Suppressor macrophage (primary cell): ENCODE results near the gene NMRK1.

Experiments used
- DNase-seq, 4 experiments: peaks; one replicate each; pipeline ENCODE4 v3.0.0-alpha.2; 2020 to 2022

Gene NMRK1

DNA sequence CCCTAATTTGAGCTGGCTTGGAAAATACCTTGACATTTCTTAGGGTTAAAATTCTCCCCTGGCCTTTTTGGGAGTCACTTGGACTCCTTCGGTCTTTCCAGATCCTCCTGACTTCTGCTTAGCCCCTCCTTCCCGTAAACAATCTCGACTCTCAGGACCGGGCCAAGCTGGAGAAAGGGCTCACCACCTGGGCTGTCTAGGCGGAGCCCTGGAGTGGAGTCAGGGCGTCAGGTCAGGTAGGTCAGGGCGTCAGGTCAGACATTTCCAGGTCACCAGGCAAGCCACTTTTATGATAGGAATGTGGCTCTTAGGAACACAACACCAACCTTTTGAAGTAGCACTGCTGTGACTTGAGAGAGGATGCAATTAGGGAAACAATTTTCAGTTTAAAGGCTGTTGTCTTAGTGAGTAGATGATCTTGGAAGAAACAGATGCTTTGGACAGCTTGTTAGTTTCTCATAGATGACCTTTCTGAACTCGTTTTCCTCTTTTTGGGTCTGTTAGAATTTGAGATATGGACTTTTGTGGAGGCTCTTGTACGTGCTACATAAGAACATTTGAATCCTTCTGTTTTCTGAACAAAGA lies 13.1 kb upstream of the NMRK1 start:
- no peak for DNase-seq

GRCh38 chr9:75096796-75097195 lies 8.8 kb upstream of the NMRK1 start:
- no peak for DNase-seq

- no peak for DNase-seq
Measured at GRCh38 chr9:75092766-75093165, 4.8 kb upstream of the NMRK1 start.

DNA sequence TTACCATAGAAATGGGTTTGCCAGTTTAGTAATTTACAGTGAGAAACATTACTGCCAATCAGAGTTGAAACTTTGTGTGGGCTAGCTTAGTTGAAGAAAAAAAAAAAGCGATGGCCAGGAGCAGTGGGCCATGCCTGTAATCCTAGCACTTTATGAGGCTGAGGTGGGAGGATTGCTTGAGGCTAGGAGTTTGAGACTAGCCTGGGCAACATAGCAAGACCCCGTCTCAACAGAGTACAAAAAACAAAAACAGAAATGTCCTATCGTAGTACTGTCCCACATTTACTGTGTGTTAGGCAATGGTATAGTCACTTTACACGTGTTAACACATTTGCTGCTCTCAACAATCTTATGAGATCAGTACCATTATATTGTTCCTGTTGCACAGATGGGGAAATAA lies 2.6 kb upstream of the NMRK1 start:
- peak in 1 of 4 experiments; percentile 16 for DNase-seq

DNA sequence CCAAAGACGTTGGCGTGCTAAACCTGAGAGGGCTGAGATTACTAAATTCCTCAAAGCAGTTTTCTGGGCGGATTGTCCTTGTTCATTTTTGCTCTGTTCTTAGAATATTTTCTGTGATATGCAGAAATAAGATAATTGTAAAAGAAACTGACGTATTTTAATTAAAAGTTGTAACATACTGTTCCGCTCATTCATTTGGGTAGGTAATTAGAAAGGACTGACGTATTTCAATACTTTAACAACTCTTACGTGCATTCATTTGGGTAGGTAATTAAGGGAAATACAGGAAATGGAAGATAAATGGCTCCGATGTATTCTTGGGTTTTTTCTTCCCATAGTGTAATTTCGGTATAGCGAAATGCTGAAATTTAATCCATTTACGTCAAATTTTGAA lies 1.4 kb upstream of the NMRK1 start:
- DNase-seq, result no peak

- peak; percentile 90 to 95 (median 94) for DNase-seq
Measured at GRCh38 chr9:75088646-75089372, 854 bp upstream of the NMRK1 start.

DNA sequence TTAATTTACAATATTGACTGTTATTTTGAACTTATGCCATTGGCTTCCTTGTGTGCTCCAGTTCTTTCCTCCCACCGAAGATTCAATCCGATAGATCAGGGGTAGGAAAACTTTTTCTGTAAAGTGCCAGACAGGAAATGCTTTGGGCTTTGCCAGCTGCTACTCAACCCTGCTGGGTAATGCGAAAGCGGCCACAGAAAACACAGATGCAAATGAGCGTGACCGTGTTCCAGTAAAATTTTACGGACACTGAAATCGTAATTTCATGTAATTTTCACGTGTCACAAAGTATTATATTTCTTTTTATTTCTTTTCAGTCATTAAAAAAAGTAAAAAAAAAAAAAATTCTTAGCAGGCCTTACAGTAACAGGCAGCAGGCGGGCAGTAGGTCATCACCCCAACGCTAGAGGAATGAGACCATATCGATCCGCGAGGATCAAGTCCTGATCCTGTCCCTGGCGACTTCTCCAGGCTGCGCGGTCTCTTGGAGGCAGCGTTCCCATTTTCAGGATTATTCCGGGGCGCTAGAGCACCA lies 599 bp downstream of the NMRK1 start:
- peak; percentile 43 to 63 (median 58) for DNase-seq

- DNase-seq, result peak; percentile 30 to 64 (median 46)
Measured at GRCh38 chr9:75086541-75087288, 1.2 kb downstream of the NMRK1 start.

DNA sequence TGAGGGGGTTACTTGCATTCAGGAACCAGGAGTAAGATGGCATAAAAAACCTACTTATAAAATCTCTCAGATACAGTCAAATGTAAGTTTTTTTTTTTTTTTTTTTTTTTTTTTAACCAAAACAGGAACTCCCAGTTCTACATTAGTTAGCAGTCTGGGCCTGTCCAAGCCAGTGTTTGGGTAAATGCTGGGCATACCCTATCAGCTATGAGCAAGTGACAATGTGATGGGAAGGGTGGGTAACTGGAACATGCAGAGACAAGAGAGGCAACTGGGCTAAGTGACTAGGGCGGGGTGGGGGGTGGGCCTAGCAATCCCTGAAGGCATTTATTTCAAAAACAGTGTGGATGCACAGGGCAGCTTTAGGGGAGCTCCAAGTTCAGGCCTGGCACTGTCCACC lies 2.3 kb downstream of the NMRK1 start:
- DNase-seq, result peak; percentile 46 to 72 (median 62)

GRCh38 chr9:75084081-75084672 lies 3.8 kb downstream of the NMRK1 start:
- DNase-seq, result no peak

GRCh38 chr9:75083188-75083970 lies 4.6 kb downstream of the NMRK1 start:
- no peak for DNase-seq

DNA sequence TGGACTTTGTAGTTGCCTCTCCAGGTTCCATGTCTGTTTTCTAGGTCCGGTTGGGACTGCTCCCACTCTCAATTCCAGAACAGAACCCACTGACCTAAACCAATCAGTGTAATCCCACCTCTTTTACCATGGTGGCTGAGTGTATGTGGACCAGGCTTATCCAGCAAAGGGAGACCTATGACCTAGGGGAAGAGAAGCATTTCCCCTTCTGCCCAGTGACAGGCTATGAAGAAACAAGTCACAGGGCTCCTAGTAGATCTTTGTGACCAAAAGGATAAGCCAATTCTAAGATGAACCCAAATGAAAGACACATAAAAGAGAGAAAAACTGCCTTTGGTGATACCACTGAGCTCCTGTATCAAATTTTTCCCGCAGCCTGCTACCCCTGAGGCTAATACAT lies 6.3 kb downstream of the NMRK1 start:
- peak in 3 of 4 experiments; percentile 44 to 60 (median 51) for DNase-seq

GRCh38 chr9:75072895-75073294 lies 15.1 kb downstream of the NMRK1 start:
- no peak for DNase-seq

GRCh38 chr9:75071530-75072122 lies 16.3 kb downstream of the NMRK1 start:
- no peak for DNase-seq

GRCh38 chr9:75069171-75069570 lies 18.8 kb downstream of the NMRK1 start:
- DNase-seq, result no peak

DNA sequence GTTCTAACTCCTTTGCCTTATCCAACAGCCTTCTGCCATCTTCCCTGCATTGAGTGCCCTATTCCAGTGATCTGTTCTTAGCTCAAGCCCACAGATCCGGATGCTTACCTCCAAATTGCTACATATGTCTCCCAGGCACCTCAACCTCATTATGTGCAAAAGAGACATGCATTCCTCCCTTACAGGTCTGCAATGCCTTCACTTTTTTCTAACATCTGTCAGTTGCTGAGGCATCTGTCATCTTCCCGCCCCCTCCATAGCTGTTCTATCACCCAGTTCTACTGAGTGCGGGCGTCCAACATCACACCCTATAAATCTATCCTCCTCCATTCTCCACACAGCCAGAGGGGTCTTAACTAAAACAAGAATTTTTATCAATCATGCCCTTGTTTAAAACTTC lies 20.1 kb downstream of the NMRK1 start:
- no peak for DNase-seq

DNA sequence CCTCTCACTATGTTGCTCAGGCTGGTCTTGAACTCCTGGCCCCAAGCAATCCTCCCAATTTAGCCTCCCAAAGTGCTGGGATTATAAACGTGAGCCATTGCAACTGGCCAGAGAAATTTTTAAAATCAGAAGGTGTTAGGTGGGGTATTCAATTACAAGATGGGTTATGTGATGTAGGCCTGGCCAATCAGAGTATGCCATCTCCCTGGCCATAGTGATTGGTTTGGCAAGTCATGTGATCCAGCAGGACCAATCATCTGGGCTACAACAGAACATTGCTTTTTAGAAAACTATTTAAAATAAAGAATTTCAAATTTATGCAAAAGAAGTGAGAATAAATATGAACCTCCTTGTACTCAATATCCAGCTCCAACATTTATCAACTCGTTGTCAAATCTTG lies 22.4 kb downstream of the NMRK1 start:
- DNase-seq, result no peak

DNA sequence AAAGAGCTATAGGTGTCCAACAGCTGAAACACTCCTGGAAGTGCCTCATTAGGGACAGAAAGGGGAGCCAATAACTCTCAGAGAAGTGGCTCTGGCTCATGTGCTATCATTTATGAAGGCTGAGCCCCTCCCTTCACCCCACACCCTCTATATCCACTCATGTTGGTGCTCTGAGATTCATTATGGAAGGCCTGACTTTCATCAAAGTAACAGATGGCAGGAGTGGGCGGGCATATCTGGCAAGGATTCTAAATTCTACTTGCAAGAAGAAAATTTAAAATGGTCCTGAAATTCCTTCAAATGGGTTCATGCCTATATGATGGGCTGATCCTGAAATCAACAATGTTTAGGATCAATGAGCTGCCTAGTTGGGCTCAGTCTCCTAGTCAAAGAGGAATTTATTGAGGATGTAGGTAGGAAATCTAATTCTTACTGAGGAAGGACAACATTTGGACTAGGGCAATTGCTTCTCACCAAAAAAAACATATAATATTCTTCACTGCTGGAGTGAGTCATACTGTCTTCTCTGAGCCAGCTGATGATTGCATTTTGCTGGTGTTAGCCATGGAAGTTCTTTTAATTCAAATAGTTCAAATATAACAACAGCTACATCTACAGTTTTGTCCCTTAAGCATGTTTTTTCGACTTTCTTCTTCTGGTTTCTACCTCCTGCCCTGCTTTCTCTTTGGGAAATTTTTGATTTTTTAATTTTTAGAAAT lies 23.5 kb downstream of the NMRK1 start:
- no peak for DNase-seq

- DNase-seq, result no peak
Measured at GRCh38 chr9:75063556-75064305, 24.2 kb downstream of the NMRK1 start.

- no peak for DNase-seq
Measured at GRCh38 chr9:75061169-75061568, 26.8 kb downstream of the NMRK1 start.
